Activated CD4-positive, alpha-beta T cell treated with anti-CD3 and anti-CD28 coated beads, Interleukin-2, amount 10 ng/mL, durations not matched to agents 7 days and 5 days (primary cell): ENCODE data around the gene FGD1. TPM values are rescaled to one million over a fixed set of nuclear protein-coding genes. Genes with fewer than 3 reads are reported as not detected.

Source experiments
- CTCF ChIA-PET: fragments of 350-600 bp; sonication (Branson Sonifier 250); formaldehyde crosslinking; loops from one replicate; lab custom pipeline; 2021; ENCODE audit warnings: antibody characterized with exemption; lab: Charles Lee
- POLR2A ChIA-PET: fragments of 350-600 bp; sonication (Branson Sonifier 250); formaldehyde crosslinking; loops from one replicate; lab custom pipeline; 2021; ENCODE audit warnings: antibody characterized with exemption; lab: Charles Lee
- DNase-seq: peaks from one replicate; pipeline ENCODE4 v3.0.0-alpha.2; 2020
- H3K27ac Mint-ChIP-seq: one replicate; pipeline ENCODE4 v1.8.0; 2021; ENCODE audit warnings: mild to moderate bottlenecking, moderate library complexity, mixed read lengths
- H3K27me3 Mint-ChIP-seq: one replicate; pipeline ENCODE4 v1.8.0; 2021; ENCODE audit warnings: mixed read lengths
- H3K36me3 Mint-ChIP-seq: one replicate; pipeline ENCODE4 v1.8.0; 2021; ENCODE audit warnings: low read depth, mixed read lengths
- H3K4me1 Mint-ChIP-seq: one replicate; pipeline ENCODE4 v1.8.0; 2021; ENCODE audit warnings: mixed read lengths
- H3K4me3 Mint-ChIP-seq: one replicate; pipeline ENCODE4 v1.8.0; 2021; ENCODE audit warnings: mild to moderate bottlenecking, moderate library complexity, mixed read lengths
- H3K9me3 Mint-ChIP-seq: one replicate; pipeline ENCODE4 v1.8.0; 2021; ENCODE audit warnings: mixed read lengths
- total RNA-seq, 2 experiments: library from RNA; stranded (reverse); gene quantifications; one replicate each; pipeline ENCODE4 v1.2.3, GENCODE V29; 2021

FGD1 gene
- total RNA-seq, 2 experiments from 2014 or later, result 0.05 to 0.06 TPM

- DNase-seq, result no peak
- H3K4me1 Mint-ChIP-seq, result peaks cover 6% of the 10 kb centered on the region
- POLR2A ChIA-PET, result no interaction called here
- CTCF ChIA-PET, result no interaction called here
- H3K36me3 Mint-ChIP-seq, result peaks cover 7% of the 10 kb centered on the region
- no peak overlapping the region for H3K27ac Mint-ChIP-seq
- H3K9me3 Mint-ChIP-seq, result no peaks in the 10 kb centered on the region
- H3K4me3 Mint-ChIP-seq, result no peak overlapping the region
- H3K27me3 Mint-ChIP-seq, result no peaks in the 10 kb centered on the region
These were observed 48.6 kb downstream of the FGD1 start for GRCh38 chrX:54447461-54447860.

DNA sequence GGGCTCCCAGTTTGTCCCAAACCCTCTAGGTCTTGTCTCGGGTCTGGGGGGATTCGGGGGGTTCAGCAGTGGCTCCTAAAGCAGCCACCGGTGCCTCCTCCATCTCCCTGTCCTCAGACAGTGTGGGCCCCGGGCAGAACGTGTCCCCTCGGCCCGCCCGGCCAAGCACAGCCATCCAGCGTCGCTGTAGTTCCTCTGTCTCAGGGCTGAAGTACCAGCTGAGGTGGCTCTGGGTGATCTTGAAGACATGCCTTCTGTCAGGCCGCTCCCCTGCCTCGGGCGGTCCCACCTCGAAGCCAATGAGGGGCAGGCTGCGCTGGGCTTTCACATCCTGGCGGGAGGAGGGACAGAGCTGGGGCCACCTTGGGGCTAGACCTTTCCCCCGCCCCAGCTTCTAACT, 50.0 kb downstream of the FGD1 start:
- CTCF ChIA-PET, result no interaction called here
- Mint-ChIP-seq H3K27me3 (no peaks in the 10 kb centered on the region), H3K36me3 (peaks cover 10% of the 10 kb centered on the region), H3K4me3 (no peak overlapping the region), H3K27ac (no peak overlapping the region), H3K9me3 (no peaks in the 10 kb centered on the region), H3K4me1 (peaks cover 19% of the 10 kb centered on the region)
- POLR2A ChIA-PET, result no interaction called here
- no peak for DNase-seq

GRCh38 chrX:54444752-54445151, 51.3 kb downstream of the FGD1 start:
- Mint-ChIP-seq H3K36me3 (peaks cover 10% of the 10 kb centered on the region), H3K9me3 (no peaks in the 10 kb centered on the region), H3K27ac (no peak overlapping the region), H3K4me3 (no peak overlapping the region), H3K27me3 (no peaks in the 10 kb centered on the region), H3K4me1 (peaks cover 24% of the 10 kb centered on the region)
- DNase-seq, result no peak
- POLR2A ChIA-PET, result no interaction called here
- CTCF ChIA-PET, result no interaction called here

DNA sequence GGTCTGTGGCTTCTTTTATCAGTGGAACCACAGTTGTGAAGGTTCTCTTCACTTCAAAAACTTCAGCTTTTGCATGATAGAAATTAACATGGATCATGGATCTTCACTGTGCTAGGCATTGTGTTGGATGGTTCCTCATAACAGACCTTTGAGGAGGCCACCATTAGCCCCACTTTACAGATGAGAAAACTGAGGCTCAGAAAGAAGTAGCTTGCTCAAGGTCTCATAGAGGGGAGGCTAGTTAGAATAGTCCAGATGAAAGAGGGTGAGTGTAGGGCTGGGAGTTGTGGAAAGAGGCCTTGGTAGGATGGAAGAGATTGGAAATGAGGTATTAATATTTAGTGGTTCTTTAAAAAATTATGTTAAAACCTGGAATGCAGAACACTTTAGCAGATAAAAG, 53.2 kb downstream of the FGD1 start:
- ChIA-PET POLR2A (no interaction called here), CTCF (no interaction called here)
- Mint-ChIP-seq H3K4me1 (peaks cover 25% of the 10 kb centered on the region), H3K27ac (no peak overlapping the region), H3K9me3 (no peaks in the 10 kb centered on the region), H3K36me3 (peaks cover 10% of the 10 kb centered on the region), H3K4me3 (no peak overlapping the region), H3K27me3 (no peaks in the 10 kb centered on the region)
- no peak for DNase-seq

DNA sequence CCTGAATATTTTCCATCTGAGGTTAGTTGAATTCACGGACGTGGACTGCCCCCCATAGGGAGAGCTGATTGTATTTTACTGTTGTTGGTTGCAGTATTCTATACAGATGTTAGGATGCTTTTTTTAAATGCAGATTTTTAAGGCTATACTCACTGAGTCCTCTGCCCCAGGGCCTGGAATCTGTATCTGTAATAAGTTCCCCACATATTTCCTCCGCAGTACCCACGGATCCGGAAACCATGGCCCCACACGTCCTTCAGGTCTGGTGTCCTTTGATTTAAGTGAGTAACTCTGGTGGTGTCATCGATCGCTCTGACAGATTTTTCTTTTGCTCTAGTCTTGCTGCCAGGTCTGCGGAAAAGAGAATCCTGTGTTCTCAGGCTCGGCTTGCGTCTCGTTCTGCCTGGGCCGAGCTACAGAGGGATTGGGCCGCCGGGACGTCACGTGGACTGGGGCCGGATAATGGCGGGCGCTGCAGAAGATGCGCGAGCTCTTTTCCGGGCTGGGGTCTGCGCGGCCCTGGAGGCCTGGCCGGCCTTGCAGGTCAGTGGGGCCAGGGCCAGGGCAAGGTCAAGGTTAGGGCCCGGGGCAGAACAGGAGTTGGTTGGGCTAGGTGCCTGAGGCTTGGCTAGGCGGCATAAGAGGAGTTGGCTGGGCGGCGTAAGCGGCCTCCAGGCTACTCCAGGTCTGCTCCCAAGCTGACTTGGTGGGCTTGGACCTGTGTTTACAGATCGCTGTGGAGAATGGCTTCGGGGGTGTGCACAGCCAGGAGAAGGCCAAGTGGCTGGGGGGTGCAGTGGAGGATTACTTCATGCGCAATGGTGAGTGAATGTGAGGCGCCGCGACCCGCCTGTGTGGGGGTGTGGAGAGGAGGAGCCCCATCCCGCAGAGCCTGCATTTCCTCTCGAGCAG, 55.8 kb downstream of the FGD1 start, which contains the start of gene TSR2:
TSS of gene TSR2 (plus strand) at position 445 of the 912 bp plus-strand sequence. CDS start at position 463, 18 bp downstream.
- no peaks in the 10 kb centered on the region for H3K9me3 Mint-ChIP-seq
- POLR2A ChIA-PET, result interaction anchor here (0.6 kb wide), 1 partner anchor 124 kb away, joined by 4 read pairs; no protein-coding TSS in a partner anchor
- H3K27ac Mint-ChIP-seq, result peak within 1 kb of the TSS; percentile 90
- peak; percentile 83 for DNase-seq
- H3K27me3 Mint-ChIP-seq, result no peaks in the 10 kb centered on the region
- CTCF ChIA-PET, result interaction anchor here (0.5 to 0.6 kb wide), 2 partner anchors 258 to 367 kb away, joined by 4 to 5 read pairs; no protein-coding TSS in a partner anchor
- peaks cover 25% of the 10 kb centered on the region for H3K4me1 Mint-ChIP-seq
- peaks cover 8% of the 10 kb centered on the region for H3K36me3 Mint-ChIP-seq
- H3K4me3 Mint-ChIP-seq, result peak within 1 kb of the TSS; percentile 91

DNA sequence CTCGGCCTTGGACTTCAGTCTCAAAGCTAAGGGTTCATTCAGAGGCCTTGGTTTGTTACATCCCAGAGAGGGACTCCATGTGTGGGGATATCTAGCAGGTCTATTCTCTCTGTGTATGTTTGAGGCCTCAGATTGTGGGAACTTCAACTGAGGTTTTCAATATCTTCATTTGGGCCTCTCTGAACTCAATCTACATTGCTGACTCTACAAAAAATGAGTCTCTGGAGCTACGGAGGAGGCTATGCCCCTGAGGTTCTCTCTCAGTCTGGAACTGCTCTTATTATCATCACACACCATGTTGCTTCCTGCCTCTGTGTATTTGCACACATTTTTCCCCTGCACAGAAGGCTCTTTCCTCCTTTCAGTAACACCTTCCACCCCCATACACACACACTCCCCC, 60.9 kb downstream of the FGD1 start:
- ChIA-PET CTCF (no interaction called here), POLR2A (no interaction called here)
- DNase-seq, result no peak
- Mint-ChIP-seq H3K27ac (no peak overlapping the region), H3K4me3 (no peak overlapping the region), H3K4me1 (peaks cover 4% of the 10 kb centered on the region), H3K36me3 (no peaks in the 10 kb centered on the region), H3K9me3 (no peaks in the 10 kb centered on the region), H3K27me3 (no peaks in the 10 kb centered on the region)

- H3K36me3 Mint-ChIP-seq, result no peaks in the 10 kb centered on the region
- no peaks in the 10 kb centered on the region for H3K4me1 Mint-ChIP-seq
- no peak overlapping the region for H3K27ac Mint-ChIP-seq
- H3K4me3 Mint-ChIP-seq, result no peak overlapping the region
- no peak for DNase-seq
- H3K9me3 Mint-ChIP-seq, result no peaks in the 10 kb centered on the region
- POLR2A ChIA-PET, result no interaction called here
- CTCF ChIA-PET, result no interaction called here
- no peaks in the 10 kb centered on the region for H3K27me3 Mint-ChIP-seq
These were observed 65.5 kb downstream of the FGD1 start for GRCh38 chrX:54430519-54430918.

- H3K4me1 Mint-ChIP-seq, result no peaks in the 10 kb centered on the region
- POLR2A ChIA-PET, result no interaction called here
- H3K27ac Mint-ChIP-seq, result no peak overlapping the region
- H3K27me3 Mint-ChIP-seq, result no peaks in the 10 kb centered on the region
- CTCF ChIA-PET, result no interaction called here
- DNase-seq, result no peak
- no peak overlapping the region for H3K4me3 Mint-ChIP-seq
- H3K9me3 Mint-ChIP-seq, result no peaks in the 10 kb centered on the region
- H3K36me3 Mint-ChIP-seq, result no peaks in the 10 kb centered on the region
These were observed 68.1 kb downstream of the FGD1 start for GRCh38 chrX:54427837-54428424.

- ChIA-PET POLR2A (no interaction called here), CTCF (no interaction called here)
- Mint-ChIP-seq H3K9me3 (no peaks in the 10 kb centered on the region), H3K4me1 (no peaks in the 10 kb centered on the region), H3K27me3 (peaks cover 5% of the 10 kb centered on the region), H3K4me3 (no peak overlapping the region), H3K36me3 (no peaks in the 10 kb centered on the region), H3K27ac (no peak overlapping the region)
- DNase-seq, result peak; percentile 9
These were observed 72.7 kb downstream of the FGD1 start for GRCh38 chrX:54423161-54423888.

- Mint-ChIP-seq H3K27me3 (peaks cover 12% of the 10 kb centered on the region), H3K4me3 (no peak overlapping the region), H3K27ac (no peak overlapping the region), H3K9me3 (no peaks in the 10 kb centered on the region), H3K36me3 (no peaks in the 10 kb centered on the region), H3K4me1 (no peaks in the 10 kb centered on the region)
- ChIA-PET POLR2A (no interaction called here), CTCF (interaction anchor here (0.6 kb wide), 1 partner anchor 124 kb away, joined by 4 read pairs; no protein-coding TSS in a partner anchor)
- DNase-seq, result no peak
These were observed 73.9 kb downstream of the FGD1 start for GRCh38 chrX:54422168-54422567.

DNA sequence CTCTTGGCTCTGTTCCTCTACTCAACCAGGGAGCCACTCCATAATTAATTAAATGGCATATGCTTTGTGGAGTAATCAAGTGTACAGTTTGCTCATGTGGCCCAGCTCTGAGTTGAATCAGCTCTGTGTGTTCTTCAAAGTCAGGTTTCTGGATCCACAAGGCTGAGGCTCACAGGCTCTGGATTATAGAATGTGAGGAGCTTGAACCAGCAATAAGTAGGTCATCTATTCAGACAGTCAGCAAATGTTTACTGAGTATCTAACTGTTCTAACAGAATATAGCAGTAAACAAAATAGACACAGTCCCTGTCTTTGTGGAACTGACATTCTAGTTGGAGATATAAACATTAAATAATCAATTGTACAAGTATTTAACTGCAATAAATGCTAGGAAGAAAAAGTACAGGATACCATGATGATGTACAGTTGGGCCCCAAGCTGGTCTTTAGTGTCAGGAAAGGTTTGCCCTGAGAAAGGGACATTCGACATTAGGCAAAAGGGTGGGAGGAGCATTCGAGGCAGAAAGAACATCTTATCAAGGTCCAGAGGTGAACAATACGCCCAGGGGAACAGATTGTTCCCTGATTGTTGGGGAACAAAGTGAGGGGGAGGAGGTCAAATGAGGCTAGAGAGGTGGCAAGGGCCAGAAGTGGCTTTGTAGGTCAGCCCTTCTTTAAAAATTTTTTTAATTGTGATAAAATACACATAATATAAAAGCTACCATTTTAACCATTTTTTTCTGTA, 76.3 kb downstream of the FGD1 start:
- POLR2A ChIA-PET, result no interaction called here
- H3K4me3 Mint-ChIP-seq, result no peak overlapping the region
- no peak overlapping the region for H3K27ac Mint-ChIP-seq
- peaks cover 26% of the 10 kb centered on the region for H3K27me3 Mint-ChIP-seq
- H3K36me3 Mint-ChIP-seq, result no peaks in the 10 kb centered on the region
- no peaks in the 10 kb centered on the region for H3K9me3 Mint-ChIP-seq
- CTCF ChIA-PET, result no interaction called here
- no peak for DNase-seq
- H3K4me1 Mint-ChIP-seq, result peaks cover 10% of the 10 kb centered on the region

DNA sequence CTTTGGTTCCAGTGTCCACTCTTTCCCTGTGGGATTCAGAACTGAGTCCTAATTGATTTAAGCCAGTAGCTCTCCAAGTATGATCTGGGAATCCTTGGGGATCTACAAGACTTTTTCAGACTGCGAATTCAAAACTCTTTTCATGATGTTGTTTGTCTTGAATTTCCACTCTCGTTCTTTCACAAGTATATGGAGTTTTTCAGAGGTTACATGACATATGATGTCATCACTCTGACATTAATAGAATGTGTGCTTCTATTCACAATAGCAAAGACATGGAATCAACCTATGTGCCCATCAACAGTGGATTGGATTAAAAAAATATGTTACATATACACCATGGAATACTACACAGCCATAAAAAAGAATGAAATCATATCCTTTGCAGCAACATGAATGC, 79.1 kb downstream of the FGD1 start:
- peaks cover 33% of the 10 kb centered on the region for H3K27me3 Mint-ChIP-seq
- POLR2A ChIA-PET, result no interaction called here
- peaks cover 13% of the 10 kb centered on the region for H3K4me1 Mint-ChIP-seq
- no peak overlapping the region for H3K4me3 Mint-ChIP-seq
- H3K27ac Mint-ChIP-seq, result no peak overlapping the region
- H3K9me3 Mint-ChIP-seq, result no peaks in the 10 kb centered on the region
- DNase-seq, result no peak
- CTCF ChIA-PET, result interaction anchor here (0.9 kb wide), 1 partner anchor 14 kb away, joined by 3 read pairs; no protein-coding TSS in a partner anchor
- H3K36me3 Mint-ChIP-seq, result no peaks in the 10 kb centered on the region
